Raji (cell line): ENCODE data around the gene RASGRF1.

ENCODE experiments used
- POLR2A ChIP-seq: IDR thresholded peaks from 2 replicates; pipeline ENCODE4 v1.6.1; 2011; ENCODE audit warnings: low read depth, low read length, control low read depth; ENCODE audit not compliant: insufficient read depth

Gene RASGRF1

GRCh38 chr15:79078763-79079410 is 11.7 kb downstream of the RASGRF1 start:
- TF ChIP-seq POLR2A = no peak

GRCh38 chr15:79078003-79078402 is 12.6 kb downstream of the RASGRF1 start:
- no peak for TF ChIP-seq POLR2A

GRCh38 chr15:79076661-79077060 is 13.9 kb downstream of the RASGRF1 start:
- no peak for TF ChIP-seq POLR2A

GRCh38 chr15:79075256-79075655 is 15.3 kb downstream of the RASGRF1 start:
- TF ChIP-seq POLR2A = no peak

- no peak for TF ChIP-seq POLR2A
Observed at GRCh38 chr15:79073336-79073735, 17.2 kb downstream of the RASGRF1 start.

- no peak for TF ChIP-seq POLR2A
Observed at GRCh38 chr15:79071901-79072300, 18.7 kb downstream of the RASGRF1 start.

GRCh38 chr15:79068790-79069189 is 21.8 kb downstream of the RASGRF1 start:
- no peak for TF ChIP-seq POLR2A

GRCh38 chr15:79067969-79068368 is 22.6 kb downstream of the RASGRF1 start:
- no peak for TF ChIP-seq POLR2A

- no peak for TF ChIP-seq POLR2A
Observed at GRCh38 chr15:79067072-79067833, 23.3 kb downstream of the RASGRF1 start.

- no peak for TF ChIP-seq POLR2A
Observed at GRCh38 chr15:79066391-79067071, 24.0 kb downstream of the RASGRF1 start.

GRCh38 chr15:79065706-79066376 is 24.7 kb downstream of the RASGRF1 start:
- no peak for TF ChIP-seq POLR2A

GRCh38 chr15:79065361-79065705 is 25.2 kb downstream of the RASGRF1 start:
- TF ChIP-seq POLR2A = no peak

GRCh38 chr15:79064496-79064895 is 26.1 kb downstream of the RASGRF1 start:
- TF ChIP-seq POLR2A = no peak

- TF ChIP-seq POLR2A = no peak
Observed at GRCh38 chr15:79060175-79060574, 30.4 kb downstream of the RASGRF1 start.

GRCh38 chr15:79059081-79059572 is 31.5 kb downstream of the RASGRF1 start:
- no peak for TF ChIP-seq POLR2A
